NCI-H526 (cell line): ENCODE data around the gene SPINT2.
A peak's percentile ranks its signal among the peaks of the same experiment; 100 is the strongest.

ENCODE experiments used
- DNase-seq, 2 experiments: peaks; one replicate each; lab custom pipeline; 2025; lab: John Stamatoyannopoulos, UW

SPINT2 gene

GRCh38 chr19:38294090-38294489, 29.7 kb downstream of the SPINT2 start:
- no peak for DNase-seq

GRCh38 chr19:38298821-38299680, 34.7 kb downstream of the SPINT2 start:
- no peak for DNase-seq

GRCh38 chr19:38303517-38304351, 39.4 kb downstream of the SPINT2 start, which contains the start of gene C19orf33:
Gene C19orf33 (plus strand): TSS chr19:38304251. CDS start chr19:38304262, 11 bp downstream.
- DNase-seq = no peak

- no peak for DNase-seq
These were observed 40.0 kb downstream of the SPINT2 start for GRCh38 chr19:38304352-38304865.

GRCh38 chr19:38304866-38305429, 40.6 kb downstream of the SPINT2 start:
- DNase-seq = peak; percentile 45 to 89

- no peak for DNase-seq
These were observed 41.9 kb downstream of the SPINT2 start for GRCh38 chr19:38306236-38306635.

- no peak for DNase-seq
These were observed 42.7 kb downstream of the SPINT2 start for GRCh38 chr19:38307076-38307475.

- no peak for DNase-seq
These were observed 43.2 kb downstream of the SPINT2 start for GRCh38 chr19:38307597-38307996.

GRCh38 chr19:38308006-38308766, 43.8 kb downstream of the SPINT2 start:
- DNase-seq = no peak

- no peak for DNase-seq
These were observed 44.7 kb downstream of the SPINT2 start for GRCh38 chr19:38308926-38309614.

GRCh38 chr19:38309615-38310278, 45.4 kb downstream of the SPINT2 start:
- DNase-seq = no peak

- DNase-seq = no peak
These were observed 45.9 kb downstream of the SPINT2 start for GRCh38 chr19:38310279-38310670.

GRCh38 chr19:38310986-38311385, 46.6 kb downstream of the SPINT2 start:
- DNase-seq = no peak

- DNase-seq = peak; percentile 95 to 99
These were observed 51.5 kb downstream of the SPINT2 start, which contains the start of gene YIF1B for GRCh38 chr19:38315657-38316476. Gene YIF1B (minus strand): TSS chr19:38315947. CDS start chr19:38315917, 30 bp downstream.

GRCh38 chr19:38316477-38317067, 52.2 kb downstream of the SPINT2 start:
- DNase-seq = no peak

GRCh38 chr19:38317104-38317612, 52.8 kb downstream of the SPINT2 start:
- no peak for DNase-seq

- DNase-seq = no peak
These were observed 54.3 kb downstream of the SPINT2 start for GRCh38 chr19:38318660-38319059.

GRCh38 chr19:38319421-38320258, 55.3 kb downstream of the SPINT2 start, which contains the start of gene KCNK6:
Gene KCNK6 (plus strand): TSS chr19:38319845. CDS start chr19:38319951, 106 bp downstream.
- peak in 1 of 2 experiments; percentile 65 for DNase-seq
